HG03108 (cell line): Measurements from ENCODE around the gene DENND2A.
"Not testable (repeated sequence)": the region's sequence is repeated elsewhere in the genome, so short reads cannot be mapped to it uniquely, and the experiment has no call there.

ENCODE experiments used
- ATAC-seq: cut with Tn5 transposase; IDR thresholded peaks from one replicate; pipeline ENCODE4 v1.9.1; 2021; ENCODE audit warnings: moderate library complexity; ENCODE audit not compliant: unreplicated experiment

Gene DENND2A

GRCh38 chr7:140518370-140519006, 122.1 kb downstream of the DENND2A start:
- ATAC-seq, result no peak

- no peak for ATAC-seq
These were observed 122.9 kb downstream of the DENND2A start for GRCh38 chr7:140517546-140518369.

GRCh38 chr7:140512317-140513000, 128.2 kb downstream of the DENND2A start:
- no peak for ATAC-seq

GRCh38 chr7:140509789-140510188, 130.8 kb downstream of the DENND2A start:
- no peak for ATAC-seq

GRCh38 chr7:140507556-140507955, 133.1 kb downstream of the DENND2A start:
- ATAC-seq, result not testable (repeated sequence)

- no peak for ATAC-seq
These were observed 133.7 kb downstream of the DENND2A start for GRCh38 chr7:140506788-140507464.

- no peak for ATAC-seq
These were observed 138.6 kb downstream of the DENND2A start for GRCh38 chr7:140501966-140502365.

GRCh38 chr7:140497807-140498206, 142.8 kb downstream of the DENND2A start:
- ATAC-seq, result not testable (repeated sequence)

- no peak for ATAC-seq
These were observed 143.3 kb downstream of the DENND2A start for GRCh38 chr7:140497241-140497769.

GRCh38 chr7:140495514-140496097, 145.0 kb downstream of the DENND2A start:
- no peak for ATAC-seq

GRCh38 chr7:140494867-140495266, 145.7 kb downstream of the DENND2A start:
- no peak for ATAC-seq

GRCh38 chr7:140489026-140489359, 151.6 kb downstream of the DENND2A start:
- no peak for ATAC-seq

- ATAC-seq, result no peak
These were observed 154.9 kb downstream of the DENND2A start for GRCh38 chr7:140485500-140486265.

- no peak for ATAC-seq
These were observed 155.6 kb downstream of the DENND2A start for GRCh38 chr7:140484951-140485499.

- ATAC-seq, result no peak
These were observed 156.1 kb downstream of the DENND2A start for GRCh38 chr7:140484479-140484878.

- ATAC-seq, result no peak
These were observed 160.9 kb downstream of the DENND2A start for GRCh38 chr7:140479739-140480084.

GRCh38 chr7:140479062-140479738, 161.4 kb downstream of the DENND2A start, which contains the start of gene MKRN1:
Gene MKRN1 (minus strand): TSS chr7:140479505. CDS start chr7:140479344, 161 bp downstream.
- ATAC-seq, result peak; percentile 94

- peak; percentile 18 for ATAC-seq
These were observed 162.2 kb downstream of the DENND2A start for GRCh38 chr7:140478246-140479061.
